ENCODE results near the gene XPOT.

DNA sequence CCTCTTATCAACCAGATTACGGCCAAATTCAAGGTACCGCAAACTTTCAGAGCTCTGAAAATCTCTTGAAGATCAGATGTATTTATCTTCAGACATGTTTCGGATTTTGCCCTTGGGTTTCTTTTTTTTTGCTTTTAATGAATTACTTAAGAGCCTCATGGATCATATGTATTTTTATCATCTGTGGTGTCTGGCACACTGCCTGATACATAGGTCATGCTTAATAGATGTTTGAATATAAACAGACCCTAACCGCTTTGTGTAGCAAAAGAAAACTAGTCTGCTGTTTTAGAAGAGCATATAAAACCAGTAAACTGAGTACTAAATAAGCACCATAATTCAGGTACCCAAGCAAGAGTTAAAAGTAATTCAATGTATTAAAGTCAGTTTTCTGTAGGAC is 27.6 kb downstream of the XPOT start:
- TF ChIP-seq RAD21 (IDR thresholded peaks at IDR 0.05; ENCODE audit: low read depth) (no peak), TAF1 (IDR thresholded peaks at IDR 0.05; ENCODE audit: low read depth) (no peak), CEBPB (IDR thresholded peaks at IDR 0.05) (no peak), MAX (IDR thresholded peaks at IDR 0.05) (no peak), ZBTB7A (IDR thresholded peaks at IDR 0.05; ENCODE audit: low read depth) (no peak)

Measured in Ishikawa (cell line).